SH-SY5Y (cell line): ENCODE data around the gene TTC13.

Experiments used
- GATA2 ChIP-seq: IDR thresholded peaks from 2 replicates; pipeline ENCODE4 v1.6.1; 2011; ENCODE audit warnings: mild to moderate bottlenecking, low read depth, low read length
- GATA3 ChIP-seq: IDR thresholded peaks from 2 replicates; pipeline ENCODE4 v1.6.1; 2011; ENCODE audit warnings: low read depth, mild to moderate bottlenecking, low read length, moderate library complexity

GRCh38 chr1:230922620-230923019, 56.0 kb downstream of the TTC13 start:
- no peak for TF ChIP-seq GATA2
- no peak for TF ChIP-seq GATA3
